22Rv1 (cell line): ENCODE data around the gene MRPL11.

ENCODE experiments used
- CTCF ChIP-seq: fragments of 450-650 bp; IDR thresholded peaks from 2 replicates; pipeline ENCODE4 v1.5.1; 2017; ENCODE audit warnings: mild to moderate bottlenecking
- ZFX ChIP-seq: fragments of 450-650 bp; IDR thresholded peaks from 2 replicates; pipeline ENCODE4 v1.6.1; 2017; ENCODE audit warnings: antibody characterized with exemption, borderline replicate concordance

GRCh38 chr11:66454828-66455227, 16.2 kb upstream of the MRPL11 start:
- TF ChIP-seq CTCF (no peak), ZFX (no peak)
